Measurements from ENCODE around the gene SINHCAF. TPM values are rescaled to one million over a fixed set of nuclear protein-coding genes. Genes with fewer than 3 reads are reported as not detected.
"Not testable (repeated sequence)": the region's sequence is repeated elsewhere in the genome, so short reads cannot be mapped to it uniquely, and the experiment has no call there.

SINHCAF gene, protein sequence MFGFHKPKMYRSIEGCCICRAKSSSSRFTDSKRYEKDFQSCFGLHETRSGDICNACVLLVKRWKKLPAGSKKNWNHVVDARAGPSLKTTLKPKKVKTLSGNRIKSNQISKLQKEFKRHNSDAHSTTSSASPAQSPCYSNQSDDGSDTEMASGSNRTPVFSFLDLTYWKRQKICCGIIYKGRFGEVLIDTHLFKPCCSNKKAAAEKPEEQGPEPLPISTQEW
- polyA plus RNA-seq (ENCODE audit: insufficient read length): 34.3 TPM

DNA sequence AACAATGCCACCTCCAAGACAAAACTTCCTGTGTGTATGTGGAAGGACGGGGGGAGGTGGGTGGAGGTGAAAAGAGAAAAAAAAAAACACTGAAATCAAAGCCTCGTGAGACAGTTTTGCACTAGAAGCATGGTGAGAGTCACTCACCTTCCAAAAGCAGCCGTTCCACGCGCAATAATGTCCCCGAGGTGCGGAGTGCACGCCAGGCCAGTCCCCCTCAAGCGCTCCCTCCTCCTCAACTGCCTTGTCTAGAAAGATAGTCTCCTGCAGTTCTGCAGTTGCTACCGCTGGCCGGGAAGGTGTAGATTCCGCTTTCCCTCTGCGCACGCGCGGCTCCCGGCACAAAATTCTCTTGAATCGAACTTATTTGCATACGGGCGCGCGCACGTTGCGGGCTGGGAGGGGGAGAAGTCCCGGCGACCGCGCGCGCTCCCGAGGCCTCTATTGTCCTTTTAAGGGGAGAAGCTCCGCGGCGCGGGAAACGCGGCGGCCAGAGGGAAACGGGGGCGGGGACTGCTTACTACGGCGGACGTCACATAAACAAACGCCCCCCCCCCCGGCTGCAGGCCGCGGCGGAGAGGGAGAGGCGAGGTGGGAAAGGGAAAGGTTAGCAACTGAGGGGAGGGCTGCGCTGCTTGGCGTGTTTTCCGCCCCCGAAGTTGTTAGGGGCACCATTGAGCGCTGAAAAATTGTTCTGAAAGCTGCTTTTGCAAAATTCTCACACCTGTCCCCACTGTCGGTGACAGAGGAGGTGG is at the start of gene SINHCAF:
Gene SINHCAF, minus strand, starts transcription at position 274 of the 755 bp plus-strand sequence. CDS start 27,946 bp downstream, outside the sequence.
- peak; percentile 99 for DNase-seq

DNA sequence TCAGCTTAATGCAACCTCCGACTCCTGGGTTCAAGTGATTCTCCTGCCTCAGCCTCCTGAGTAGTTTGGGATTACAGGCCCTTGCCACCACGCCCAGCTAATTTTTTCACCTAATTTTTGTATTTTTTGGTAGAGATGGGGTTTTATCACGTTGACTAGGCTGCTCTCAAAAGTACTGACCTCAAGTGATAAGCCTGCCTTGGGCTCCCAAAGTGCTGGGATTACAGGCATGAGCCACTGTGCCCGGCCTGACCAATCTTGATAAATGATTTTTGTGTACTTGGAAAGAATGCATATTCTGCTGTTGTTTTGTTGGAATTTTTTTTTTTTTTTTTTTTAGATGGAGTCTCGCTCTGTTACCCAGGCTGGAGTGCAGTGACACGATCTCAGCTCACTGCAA is 49.5 kb upstream of the SINHCAF start:
- not testable (repeated sequence) for DNase-seq

DNA sequence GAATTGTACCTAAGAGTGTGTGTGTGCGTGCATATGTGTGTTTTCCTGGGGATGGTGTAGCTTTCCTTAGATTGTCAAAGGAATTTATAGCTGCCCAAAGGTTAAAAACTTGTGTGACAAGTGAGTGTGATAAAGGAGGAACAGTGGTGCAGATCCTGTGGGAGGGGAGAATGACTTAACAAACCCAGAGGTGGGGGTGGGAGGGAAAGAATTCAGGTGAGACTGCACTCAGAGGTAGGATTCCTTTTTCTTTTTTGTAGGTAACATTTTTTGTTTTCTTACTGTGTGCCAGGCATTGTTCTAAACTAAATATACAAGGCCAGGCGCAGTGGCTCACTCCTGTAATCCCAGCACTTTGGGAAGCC is 45.3 kb upstream of the SINHCAF start:
- no peak for DNase-seq

DNA sequence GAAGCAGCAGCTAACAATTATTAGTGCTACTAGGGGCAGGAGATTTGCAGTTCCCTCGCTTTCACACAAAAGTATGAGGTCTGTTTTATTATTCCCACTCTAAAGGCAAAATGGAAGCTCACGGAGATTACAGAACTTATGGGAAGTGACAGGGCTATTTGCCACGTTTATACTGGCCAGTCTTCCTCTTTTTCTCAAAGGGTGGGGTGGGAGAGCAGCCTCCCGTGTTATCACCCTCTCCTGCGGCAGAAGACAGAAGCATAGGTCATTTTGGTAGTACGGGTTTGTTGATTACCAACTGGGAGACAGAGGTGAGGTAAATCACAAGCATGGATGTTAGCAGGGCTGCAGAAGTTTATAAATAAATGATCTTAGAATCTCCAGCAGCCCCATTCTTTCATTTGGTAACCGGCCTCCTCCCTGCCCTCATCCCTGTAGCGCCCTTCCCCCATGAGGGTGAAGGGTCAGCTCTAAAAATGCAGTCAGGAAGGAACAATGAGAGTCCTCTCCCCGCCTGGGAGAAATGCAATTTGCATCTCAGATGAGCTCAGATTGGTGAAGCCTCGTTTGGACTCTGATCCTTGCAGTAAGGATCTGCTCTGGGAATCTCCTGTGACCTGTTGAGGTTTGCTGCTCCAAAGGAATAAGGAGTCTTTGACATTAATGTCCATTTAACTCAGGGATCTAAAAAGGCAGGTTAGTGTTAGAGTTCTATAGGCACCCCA is 44.7 kb upstream of the SINHCAF start:
- peak; percentile 29 for DNase-seq

DNA sequence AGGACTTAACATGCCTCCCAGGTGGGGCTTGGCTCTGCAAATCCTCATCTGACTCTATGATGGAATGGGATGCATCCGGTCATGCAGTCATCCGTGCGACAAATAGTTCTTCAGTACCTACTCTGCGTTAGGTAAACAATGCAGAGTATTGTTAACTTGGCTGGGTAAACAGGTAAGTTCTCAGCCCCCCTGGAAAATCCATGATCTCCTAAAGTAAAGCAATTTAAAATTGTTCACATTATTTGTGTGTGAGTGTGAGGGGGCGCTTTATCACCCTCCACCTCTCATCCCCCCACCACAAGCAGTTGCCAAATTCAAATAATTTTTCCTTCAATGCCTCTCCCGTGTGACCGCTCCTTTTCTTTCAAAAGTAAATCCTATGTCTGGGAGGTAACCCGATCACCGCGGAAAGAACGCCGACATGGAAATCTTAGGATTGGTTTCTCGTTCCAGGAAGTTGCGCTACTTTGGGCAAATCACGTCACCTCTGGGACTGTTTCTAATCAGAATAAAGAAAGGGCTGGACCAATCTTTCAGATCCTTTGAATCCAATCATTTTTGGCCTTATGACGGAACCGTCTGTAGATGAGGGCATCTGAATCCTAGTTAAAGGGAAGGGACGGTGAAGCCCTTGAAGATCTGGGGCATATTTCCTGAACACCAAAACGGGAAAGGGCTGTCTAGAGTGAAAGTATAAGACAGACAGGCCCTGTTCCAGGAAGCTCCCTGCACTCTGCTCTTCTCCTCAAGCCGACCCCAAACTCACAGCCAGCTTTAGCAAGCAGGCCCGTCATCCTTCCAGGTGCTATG is 44.0 kb upstream of the SINHCAF start:
- peak; percentile 84 for DNase-seq

DNA sequence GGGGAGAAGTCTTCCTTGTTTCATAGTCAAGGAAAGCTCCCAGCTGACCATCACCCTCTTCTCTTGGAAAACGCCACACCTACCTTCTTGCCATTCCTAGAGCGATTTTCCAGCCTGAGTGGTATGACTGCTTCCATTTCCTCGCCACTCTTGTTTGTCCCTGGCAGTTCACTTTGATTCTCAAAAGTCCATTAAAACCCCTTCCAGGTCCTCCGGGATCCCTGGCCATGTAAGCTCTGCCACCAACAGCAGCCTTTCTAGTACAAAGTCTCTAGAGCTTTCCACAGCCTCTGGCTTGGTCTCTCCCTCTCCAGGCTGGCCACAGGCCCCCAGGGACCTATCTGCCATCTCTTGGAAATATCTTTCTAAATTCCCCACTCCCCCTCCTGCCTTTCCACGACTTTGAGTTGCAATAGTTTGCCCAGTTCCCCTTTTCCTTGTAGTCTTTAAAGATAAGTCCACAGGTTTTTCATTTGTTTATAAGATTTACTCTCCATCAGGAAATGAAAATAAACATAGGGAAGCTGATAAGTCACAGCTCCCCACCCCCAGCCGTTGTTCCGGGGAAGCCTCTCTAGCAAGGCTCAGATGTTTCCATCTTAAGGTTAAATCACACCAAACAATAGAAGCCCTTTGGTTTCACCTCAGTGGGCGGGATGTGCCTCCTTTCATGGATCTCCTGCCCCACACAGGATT is 42.9 kb upstream of the SINHCAF start:
- no peak for DNase-seq

DNA sequence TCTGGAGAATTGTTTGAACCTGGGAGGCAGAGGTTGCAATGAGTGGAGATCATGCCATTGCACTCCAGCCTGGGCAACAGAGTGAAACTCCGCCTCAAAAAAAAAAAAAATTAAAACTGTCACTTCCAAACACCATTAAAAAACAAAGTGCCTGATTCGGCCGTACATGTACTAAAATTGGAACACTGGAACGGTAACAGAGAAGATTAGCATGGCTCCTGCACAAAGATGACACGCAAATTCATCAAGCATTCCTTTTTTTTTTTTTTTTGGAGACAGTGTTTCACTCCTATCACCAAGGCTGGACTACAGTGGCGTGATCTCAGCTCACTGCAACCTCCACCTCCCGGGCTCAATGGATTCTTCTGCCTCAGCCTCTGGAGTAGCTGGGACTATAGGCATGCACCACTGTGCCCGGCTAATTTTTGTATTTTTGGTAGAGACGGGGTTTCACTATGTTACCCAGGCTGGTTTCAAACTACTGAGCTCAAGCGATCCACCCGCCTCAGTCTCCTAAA is 40.2 kb upstream of the SINHCAF start:
- DNase-seq: no peak

DNA sequence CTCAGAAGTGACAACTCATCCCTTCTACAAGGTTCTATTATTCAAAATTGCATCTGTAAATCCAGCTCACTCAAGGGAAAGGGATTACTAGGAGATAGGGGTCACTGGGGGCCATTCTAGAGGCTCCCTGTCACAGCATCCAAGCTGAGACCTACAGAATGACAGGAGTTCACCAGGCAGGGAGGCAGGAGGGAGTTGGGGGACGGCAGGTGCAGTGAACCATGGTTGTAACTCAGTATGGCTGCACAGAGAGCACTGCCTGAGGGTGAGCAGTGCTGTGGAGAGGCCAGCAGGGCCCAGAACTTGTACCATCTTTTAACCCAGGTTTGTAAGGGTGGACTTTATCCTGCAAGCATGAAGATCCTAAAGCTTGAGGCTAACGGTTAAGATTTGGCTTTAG is 37.9 kb upstream of the SINHCAF start:
- no peak for DNase-seq

DNA sequence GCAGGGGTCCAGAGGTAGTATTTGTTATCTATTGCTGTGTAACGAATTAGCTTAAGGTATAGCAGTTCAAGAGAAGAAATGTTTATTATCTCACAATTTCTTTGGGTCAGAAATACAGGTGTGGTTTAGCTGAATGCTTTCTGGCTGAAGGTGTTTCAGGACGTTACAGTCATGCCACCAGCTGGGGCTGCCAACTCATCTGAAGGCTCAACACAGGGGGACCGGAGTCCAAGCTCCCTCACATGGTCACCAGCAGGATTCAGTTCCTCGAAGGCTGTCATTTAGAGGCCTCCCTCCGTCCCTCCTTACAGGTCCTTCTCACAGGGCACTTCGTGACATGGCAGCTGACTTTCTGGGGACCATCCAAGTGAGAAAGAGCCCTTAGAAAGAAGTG is 37.5 kb upstream of the SINHCAF start:
- DNase-seq: no peak

DNA sequence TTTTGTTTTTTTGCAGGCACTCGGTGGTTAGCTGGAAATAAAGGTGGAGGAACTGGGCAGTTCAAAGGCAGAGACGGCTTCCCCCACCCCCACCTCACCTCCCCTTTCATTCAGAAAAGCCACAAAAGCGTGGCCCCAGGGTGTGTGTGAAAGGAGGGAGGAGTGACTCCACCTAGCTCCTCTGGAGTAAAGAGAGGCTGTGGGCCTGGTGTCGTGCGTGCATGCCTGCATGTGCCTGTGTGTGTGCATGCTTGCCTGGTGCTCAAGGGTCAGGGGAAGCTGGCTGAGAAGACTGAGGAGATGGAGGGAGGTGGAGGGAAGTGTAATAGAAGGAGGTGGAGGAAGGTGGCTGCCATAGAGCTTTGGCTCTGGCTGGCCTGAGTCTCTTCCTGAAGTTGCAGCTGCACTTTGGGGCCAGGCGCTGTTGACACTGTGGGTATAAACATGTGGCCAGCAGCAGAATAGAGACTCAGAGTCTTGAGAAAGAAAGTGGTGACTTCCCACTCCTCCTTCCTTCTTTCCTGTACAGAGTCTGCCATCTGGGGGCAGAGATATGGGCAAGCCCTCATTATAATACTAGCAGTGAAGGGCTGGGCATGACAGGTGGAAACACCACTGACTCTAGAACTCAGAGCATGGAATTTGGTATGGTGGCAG is 36.9 kb upstream of the SINHCAF start:
- no peak for DNase-seq

DNA sequence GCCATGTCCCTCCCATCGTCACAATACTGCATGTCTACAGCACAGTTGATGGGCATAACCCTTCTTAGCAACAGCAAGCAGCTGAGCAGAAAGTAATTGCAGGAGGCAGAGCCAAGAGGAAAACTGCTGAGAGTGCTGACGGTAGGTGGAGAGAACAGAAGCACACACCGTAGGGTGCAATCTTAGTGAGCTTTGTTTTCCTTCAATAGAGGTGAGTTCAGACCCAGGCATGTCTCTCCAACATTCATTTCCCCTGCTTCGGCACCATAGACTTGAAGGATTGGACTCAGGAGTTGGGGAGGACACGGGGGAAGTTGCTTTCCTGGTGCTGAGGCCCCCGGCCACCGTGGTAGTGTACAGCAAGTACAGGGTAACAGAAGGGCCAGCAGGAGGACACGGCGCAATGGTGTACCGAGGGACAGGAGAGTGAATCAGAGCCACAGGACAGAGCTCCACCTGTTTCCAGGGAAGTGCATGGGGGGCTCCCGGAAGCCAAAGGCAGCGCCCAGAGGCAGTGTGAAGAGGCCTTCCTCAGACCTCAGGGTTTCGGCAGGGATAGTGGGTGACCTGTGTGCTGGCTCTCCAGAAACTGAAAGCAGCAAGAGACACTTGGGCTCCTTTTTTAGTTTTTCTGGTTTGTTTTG is 36.3 kb upstream of the SINHCAF start:
- DNase-seq: no peak

DNA sequence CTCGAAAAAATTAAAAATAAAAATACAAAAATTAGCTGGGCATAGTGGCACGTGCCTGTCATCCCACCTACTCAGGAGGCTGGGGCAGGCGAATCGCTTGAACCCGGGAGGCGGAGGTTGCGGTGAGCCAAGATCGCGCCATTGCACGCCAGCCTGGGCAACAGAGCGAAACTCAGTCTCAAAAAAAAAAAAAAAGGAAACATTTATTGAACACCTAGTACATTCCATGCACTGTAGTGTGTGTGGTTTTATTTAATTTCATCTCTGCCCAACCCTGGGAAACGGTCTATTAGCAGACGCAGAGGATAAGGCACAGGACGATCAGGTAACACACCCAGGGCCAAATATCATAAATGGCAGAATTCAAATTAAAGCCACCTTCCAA is 35.8 kb upstream of the SINHCAF start:
- DNase-seq: no peak

DNA sequence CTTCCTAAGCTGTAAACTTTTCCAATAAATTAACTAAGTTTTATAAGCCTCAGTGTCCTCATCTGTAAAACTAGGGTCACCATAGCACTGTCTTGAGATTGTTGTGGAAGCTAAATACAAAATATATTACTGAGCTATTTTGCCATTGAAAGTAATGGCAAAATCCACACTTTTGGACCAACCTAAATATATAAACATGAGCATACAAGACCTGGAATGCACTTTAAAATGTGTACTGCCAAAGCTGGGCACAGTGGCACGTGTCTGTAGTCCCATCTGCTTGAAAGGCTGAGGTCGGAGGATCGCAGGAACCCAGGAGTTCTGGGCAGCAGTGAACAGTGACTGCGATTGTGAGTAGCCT is 29.8 kb upstream of the SINHCAF start:
- no peak for DNase-seq

DNA sequence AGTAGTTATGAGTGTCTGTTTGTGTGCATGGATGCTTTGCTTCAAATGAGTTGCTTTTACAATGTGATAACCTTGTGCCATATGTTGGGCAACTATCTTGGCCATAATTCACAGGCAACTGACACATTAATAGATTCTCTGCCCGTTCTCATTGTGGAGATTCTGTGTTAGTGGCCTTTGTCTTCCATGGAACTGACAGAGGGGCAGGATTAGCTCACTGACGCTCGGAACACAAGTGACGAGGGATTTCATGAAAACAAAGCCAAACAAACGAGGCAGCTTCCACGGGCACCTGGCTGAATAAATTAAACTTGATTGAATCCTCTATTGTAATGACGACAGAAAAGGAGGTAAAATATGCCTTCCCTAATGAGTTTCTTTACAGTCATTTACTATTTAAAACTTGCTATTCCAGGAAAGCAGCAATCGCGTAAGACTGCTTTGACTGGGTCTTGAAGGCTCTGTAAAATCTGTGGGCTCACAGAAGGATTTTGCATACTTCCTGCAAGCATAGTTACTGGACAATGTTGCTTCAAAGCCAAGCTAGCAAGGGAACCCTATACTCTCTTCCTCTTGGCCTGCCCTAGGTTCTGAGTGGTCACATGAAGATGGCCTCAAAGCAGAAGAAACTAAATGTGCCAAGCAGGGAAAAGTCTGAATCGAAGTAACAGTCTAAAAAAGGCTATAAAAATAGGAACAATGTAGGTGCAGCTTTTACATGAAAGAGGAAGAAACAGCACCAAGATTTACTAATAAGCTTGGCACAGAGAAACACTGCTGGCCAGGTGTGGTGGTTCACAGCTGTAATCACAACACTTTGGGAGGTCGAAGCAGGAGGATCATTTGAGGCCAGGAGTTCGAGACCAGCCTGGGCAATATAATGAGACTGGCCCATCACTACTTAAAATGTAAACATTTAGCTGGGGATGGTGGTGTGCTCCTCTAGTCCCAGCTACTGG is 28.1 kb upstream of the SINHCAF start:
- DNase-seq: peak; percentile 37

DNA sequence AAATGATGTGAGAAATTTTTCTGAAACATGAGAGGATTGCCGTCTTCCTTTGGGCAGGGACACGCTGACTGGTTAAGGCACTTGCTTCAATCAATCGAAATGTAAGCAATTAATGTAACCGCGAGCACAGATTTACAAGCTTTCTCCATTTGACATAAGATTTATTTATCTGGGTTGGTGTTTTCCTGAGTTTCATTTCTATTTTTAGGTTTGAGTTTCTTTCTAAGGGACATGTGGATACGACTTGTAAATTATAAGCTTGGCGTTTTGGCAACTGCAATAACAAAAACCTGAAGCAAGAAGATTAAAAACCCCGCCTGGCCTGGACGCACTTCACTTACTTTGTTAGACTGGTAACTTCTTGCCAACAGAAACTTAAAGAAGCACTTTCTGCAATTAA is 20.3 kb upstream of the SINHCAF start:
- DNase-seq: no peak

DNA sequence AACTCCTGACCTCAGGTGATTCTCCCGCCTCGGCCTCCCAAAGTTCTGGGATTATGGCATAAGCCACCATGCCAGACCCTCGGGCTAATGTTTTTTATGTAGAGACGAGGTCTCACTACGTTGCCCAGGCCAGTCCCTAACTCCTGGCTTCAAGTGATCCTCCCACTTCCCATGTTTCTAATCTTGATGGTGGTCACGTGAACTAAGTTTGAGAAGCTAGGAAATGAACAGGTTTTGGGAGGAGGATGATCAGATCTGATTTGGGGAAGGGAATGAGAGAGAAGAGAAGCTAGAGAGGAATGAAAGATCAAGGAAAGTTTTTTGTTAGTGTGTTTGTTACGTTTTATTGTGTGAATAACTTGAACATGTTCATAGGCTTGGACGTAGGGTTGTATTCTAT is 17.2 kb upstream of the SINHCAF start:
- no peak for DNase-seq

DNA sequence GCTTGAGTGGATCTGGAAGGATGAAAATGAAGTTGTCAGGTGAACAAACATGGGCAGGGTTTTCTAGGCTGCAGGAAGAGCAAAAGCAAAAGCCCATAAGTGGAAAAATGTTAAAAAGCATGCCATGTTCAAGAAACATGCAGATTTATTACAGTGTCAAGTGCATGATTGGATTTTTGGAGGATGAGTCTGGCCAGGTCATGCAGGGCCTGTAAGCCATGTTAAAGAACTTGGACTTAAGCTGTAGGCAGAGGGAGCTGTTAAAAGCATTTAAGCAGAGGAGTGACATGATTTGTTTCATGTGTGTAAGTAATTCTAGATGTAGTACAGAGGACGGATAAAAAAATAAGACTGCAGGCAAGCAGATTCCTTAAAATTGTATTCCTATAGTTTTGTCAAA is 16.3 kb upstream of the SINHCAF start:
- no peak for DNase-seq

DNA sequence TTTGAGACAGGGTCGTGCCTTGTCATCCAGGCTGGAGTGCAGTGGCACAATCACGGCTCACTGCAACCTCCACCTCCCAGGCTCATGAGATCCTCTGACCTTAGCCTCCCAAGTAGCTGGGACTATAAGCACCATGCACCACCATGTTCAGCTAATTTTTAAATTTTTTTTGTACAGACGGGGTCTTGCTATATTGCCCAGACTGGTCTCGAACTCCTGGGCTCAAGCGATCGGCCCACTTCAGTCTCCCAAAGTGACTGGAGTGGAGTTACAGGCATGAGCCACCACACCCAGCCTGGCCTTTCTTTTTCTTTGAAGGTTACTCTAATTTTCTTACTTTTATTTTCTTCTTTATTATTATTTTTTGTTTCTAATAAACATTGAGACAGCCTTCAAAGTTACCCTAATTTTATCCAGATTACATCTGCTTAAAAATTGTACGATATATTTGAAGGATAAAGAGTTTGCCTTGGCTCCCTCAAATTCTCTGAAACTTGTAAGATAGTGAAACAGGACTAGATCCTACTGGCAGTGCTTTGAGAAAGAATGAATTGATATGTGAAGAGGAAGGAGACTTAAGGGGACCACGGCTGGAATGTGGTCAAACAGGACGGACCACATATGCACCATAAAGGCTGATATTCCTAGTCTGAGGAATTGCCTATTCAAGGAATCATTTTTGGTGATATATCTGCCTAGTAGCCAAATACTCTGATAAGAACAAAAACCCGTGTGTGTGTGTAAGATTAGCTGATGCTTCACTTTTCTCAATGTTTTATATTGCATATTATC is 14.1 kb upstream of the SINHCAF start:
- no peak for DNase-seq

DNA sequence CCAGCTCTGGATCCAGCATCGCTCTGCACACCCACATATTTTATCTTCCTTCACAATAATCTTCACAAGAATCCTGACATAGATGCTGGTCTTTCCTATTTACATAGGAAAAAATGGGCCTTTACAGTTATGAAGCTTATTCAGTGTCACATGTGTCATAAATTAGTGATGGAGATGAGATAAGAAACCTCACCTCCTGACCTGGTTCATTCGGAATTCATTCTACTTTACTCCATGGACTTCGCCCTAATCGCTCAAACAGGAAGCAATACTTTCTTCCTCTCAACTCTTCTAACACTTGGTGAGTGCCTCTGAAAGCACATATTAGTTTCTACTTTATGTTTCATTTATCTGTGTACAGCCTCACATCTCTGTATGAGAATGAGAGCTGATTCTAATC is 12.0 kb upstream of the SINHCAF start:
- DNase-seq: no peak
